Measurements from ENCODE around the gene ZFAND2A.

The ZFAND2A gene

DNA sequence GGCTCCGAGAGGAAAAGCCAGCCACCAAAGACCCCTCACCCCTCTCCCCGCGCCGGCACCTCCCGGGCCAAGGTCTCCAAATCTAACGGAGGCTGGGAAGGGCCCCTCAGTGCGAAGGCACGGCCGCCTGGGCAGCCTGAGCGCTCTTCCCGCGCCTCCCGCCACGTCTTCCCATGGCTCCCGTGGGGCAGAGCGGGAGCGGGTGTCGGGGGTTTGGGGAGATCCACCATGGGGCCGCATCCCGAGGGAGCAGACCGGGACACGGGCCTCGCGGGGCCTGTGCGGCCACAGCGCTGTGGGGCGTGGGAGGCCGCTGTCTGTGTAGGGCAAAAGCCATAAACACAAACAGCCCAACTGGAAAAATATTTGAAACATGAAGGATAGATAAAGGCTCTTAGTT lies 49.6 kb downstream of the ZFAND2A start:
- TF ChIP-seq CTCF (IDR thresholded peaks at IDR 0.05): no peak
- H3K4me3 ChIP-seq (ENCODE audit: low read depth, low read length): no peak overlapping the region
- H3K9ac ChIP-seq: no peak overlapping the region
- no peak overlapping the region for H2AFZ ChIP-seq
- no peaks in the 10 kb centered on the region for H3K9me3 ChIP-seq (ENCODE audit: control insufficient read depth, low read length)
- H3K27ac ChIP-seq: no peak overlapping the region
- H3K4me1 ChIP-seq: no peaks in the 10 kb centered on the region
- H3K79me2 ChIP-seq: peaks cover 40% of the 10 kb centered on the region
- no peaks in the 10 kb centered on the region for H3K36me3 ChIP-seq (ENCODE audit: control insufficient read depth, insufficient read depth, low read length)
- H3K4me2 ChIP-seq (ENCODE audit: low read length): no peak overlapping the region
- H3K27me3 ChIP-seq (ENCODE audit: control insufficient read depth, insufficient read depth, low read length): no peaks in the 10 kb centered on the region

DNA sequence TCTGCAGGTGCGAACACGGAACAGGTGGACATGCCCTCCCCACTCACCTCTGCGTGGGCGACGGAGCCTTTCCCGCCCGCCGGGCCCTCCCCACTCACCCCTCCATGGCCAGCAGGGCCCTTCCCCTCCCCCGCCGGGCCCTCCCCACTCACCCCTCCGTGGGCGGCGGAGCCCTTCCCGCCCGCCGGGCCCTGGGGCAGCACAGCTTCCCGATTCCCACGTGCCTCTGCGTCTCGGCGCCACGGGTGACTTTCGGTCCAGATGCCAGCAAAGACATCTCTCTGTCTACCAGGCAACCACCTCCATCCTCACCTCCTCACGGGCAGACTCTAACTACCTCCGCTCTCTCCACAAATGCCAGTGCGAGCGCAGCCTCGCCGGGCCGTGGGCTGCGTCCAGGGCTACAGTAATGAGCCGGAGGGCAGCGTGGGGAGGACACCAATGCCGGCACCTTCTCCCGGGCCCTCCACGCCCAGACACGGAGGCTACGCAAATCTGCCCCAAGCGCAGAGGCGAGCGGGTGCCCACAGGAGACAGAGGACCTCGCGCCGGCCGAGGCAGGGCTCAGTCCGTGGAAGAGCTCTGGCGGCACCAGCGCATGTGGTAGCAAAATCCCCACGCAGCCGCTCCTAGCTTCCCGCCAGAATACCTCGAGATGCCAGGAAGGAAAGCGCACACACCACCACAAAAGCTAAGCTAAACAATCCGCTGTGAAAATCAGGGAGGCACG lies 50.2 kb downstream of the ZFAND2A start:
- no peak for TF ChIP-seq CTCF (IDR thresholded peaks at IDR 0.05)
- H3K9ac ChIP-seq: no peak overlapping the region
- no peaks in the 10 kb centered on the region for H3K9me3 ChIP-seq (ENCODE audit: control insufficient read depth, low read length)
- H3K4me2 ChIP-seq (ENCODE audit: low read length): no peak overlapping the region
- no peaks in the 10 kb centered on the region for H3K4me1 ChIP-seq
- no peak overlapping the region for H2AFZ ChIP-seq
- peaks cover 42% of the 10 kb centered on the region for H3K79me2 ChIP-seq
- H3K36me3 ChIP-seq (ENCODE audit: control insufficient read depth, insufficient read depth, low read length): no peaks in the 10 kb centered on the region
- H3K4me3 ChIP-seq (ENCODE audit: low read depth, low read length): no peak overlapping the region
- H3K27ac ChIP-seq: no peak overlapping the region
- H3K27me3 ChIP-seq (ENCODE audit: control insufficient read depth, insufficient read depth, low read length): no peaks in the 10 kb centered on the region

- no peaks in the 10 kb centered on the region for H3K27me3 ChIP-seq (ENCODE audit: control insufficient read depth, insufficient read depth, low read length)
- TF ChIP-seq CTCF (IDR thresholded peaks at IDR 0.05): no peak
- no peaks in the 10 kb centered on the region for H3K36me3 ChIP-seq (ENCODE audit: control insufficient read depth, insufficient read depth, low read length)
- H3K9ac ChIP-seq: no peak overlapping the region
- H3K27ac ChIP-seq: no peak overlapping the region
- H2AFZ ChIP-seq: no peak overlapping the region
- no peaks in the 10 kb centered on the region for H3K9me3 ChIP-seq (ENCODE audit: control insufficient read depth, low read length)
- H3K79me2 ChIP-seq: peaks cover 43% of the 10 kb centered on the region
- H3K4me1 ChIP-seq: no peaks in the 10 kb centered on the region
- H3K4me2 ChIP-seq (ENCODE audit: low read length): no peak overlapping the region
- no peak overlapping the region for H3K4me3 ChIP-seq (ENCODE audit: low read depth, low read length)
Measured at GRCh38 chr7:1108264-1108920, 51.6 kb downstream of the ZFAND2A start.

- Histone ChIP-seq H3K79me2 (peaks cover 49% of the 10 kb centered on the region), H3K27me3 (ENCODE audit: control insufficient read depth, insufficient read depth, low read length) (no peaks in the 10 kb centered on the region), H3K27ac (no peak overlapping the region), H3K36me3 (ENCODE audit: control insufficient read depth, insufficient read depth, low read length) (no peaks in the 10 kb centered on the region), H3K9me3 (ENCODE audit: control insufficient read depth, low read length) (no peaks in the 10 kb centered on the region), H3K4me3 (ENCODE audit: low read depth, low read length) (no peak overlapping the region), H3K4me1 (no peaks in the 10 kb centered on the region), H3K4me2 (ENCODE audit: low read length) (no peak overlapping the region), H3K9ac (no peak overlapping the region), H2AFZ (no peak overlapping the region)
- TF ChIP-seq CTCF (IDR thresholded peaks at IDR 0.05): no peak
Measured at GRCh38 chr7:1106793-1107421, 53.1 kb downstream of the ZFAND2A start.

Measured in parathyroid adenoma (tissue), 2 donors.